B cell (primary cell): ENCODE results near the gene CHST8. TPM values are rescaled to one million over a fixed set of nuclear protein-coding genes. Genes with fewer than 3 reads are reported as not detected.
"Not testable (repeated sequence)": the region's sequence is repeated elsewhere in the genome, so short reads cannot be mapped to it uniquely, and the experiment has no call there.

Experiments
- ATAC-seq: fragments of 200-7000 bp; cut with Tn5 transposase; one replicate; pipeline ENCODE4 v1.10.0; 2021; ENCODE audit warnings: low read depth, mild to moderate bottlenecking, moderate number of reproducible peaks, moderate library complexity
- CTCF ChIA-PET: fragments of 350-600 bp; sonication (Branson Sonifier 250); formaldehyde crosslinking; loops from one replicate; lab custom pipeline; 2021; ENCODE audit warnings: antibody characterized with exemption, inconsistent platforms; lab: Charles Lee
- POLR2A ChIA-PET: fragments of 350-600 bp; sonication (Branson Sonifier 250); formaldehyde crosslinking; loops from one replicate; lab custom pipeline; 2021; ENCODE audit warnings: antibody characterized with exemption; lab: Charles Lee
- DNase-seq: peaks from one replicate; pipeline ENCODE4 v3.0.0; 2013
- H2AFZ ChIP-seq: 2 replicates; pipeline ENCODE4 v1.6.1; 2012; ENCODE audit warnings: mild to moderate bottlenecking, low read depth, low read length; ENCODE audit not compliant: insufficient read depth, poor library complexity, severe bottlenecking
- H3K27ac ChIP-seq, 2 donors: 1 replicate in 1 of 2; 2 replicates in 1 of 2; pipeline ENCODE4 v1.5.1; 2012 to 2013; ENCODE audit warnings: low read length in 2 of 2, mild to moderate bottlenecking in 2 of 2, moderate library complexity in 1 of 2
- H3K27me3 ChIP-seq, 4 experiments: fragments of 200-600 bp in 1 of 4; sonication (generic) in 1 of 4; replicated peaks in 1 of 4; 1 replicate in 2 of 4; 2 replicates in 2 of 4; pipeline versions ENCODE4 v1.6.1 to v1.7.0; 2013 to 2016; ENCODE audit warnings: low read length in 3 of 4, mild to moderate bottlenecking in 2 of 4, mixed read lengths in 1 of 4, moderate library complexity in 1 of 4; ENCODE audit not compliant: insufficient read depth in 4 of 4, control insufficient read depth in 3 of 4; ENCODE audit errors: control extremely low read depth in 1 of 4
- H3K36me3 ChIP-seq, 2 experiments: replicated peaks in 1 of 2; 1 replicate in 1 of 2; 2 replicates in 1 of 2; pipeline versions ENCODE4 v1.6.1 to v1.7.1; 2013; ENCODE audit warnings: low read length in 1 of 2; ENCODE audit not compliant: insufficient read depth in 2 of 2, control insufficient read depth in 1 of 2; ENCODE audit errors: control extremely low read depth in 1 of 2, extremely low read depth in 1 of 2
- H3K4me1 ChIP-seq, 2 donors: fragments of 200-600 bp in 1 of 2; sonication (generic) in 1 of 2; 1 replicate in 1 of 2; 2 replicates in 1 of 2; pipeline versions ENCODE4 v1.5.1 to v1.6.1; 2013 to 2017; ENCODE audit warnings: low read length in 2 of 2; ENCODE audit not compliant: control insufficient read depth in 2 of 2, insufficient read depth in 2 of 2
- H3K4me2 ChIP-seq: replicated peaks from 2 replicates; pipeline ENCODE3; 2012; ENCODE audit warnings: mild to moderate bottlenecking, low read depth, low read length; ENCODE audit not compliant: poor library complexity, severe bottlenecking
- H3K4me3 ChIP-seq, 5 experiments: fragments of 200-600 bp in 1 of 5; sonication (generic) in 1 of 5; 1 replicate in 3 of 5; 2 replicates in 2 of 5; pipeline versions ENCODE4 v1.5.1 to v1.7.0; 2011 to 2016; ENCODE audit warnings: low read length in 4 of 5, mild to moderate bottlenecking in 4 of 5, low read depth in 2 of 5, control low read depth in 1 of 5, moderate library complexity in 1 of 5; ENCODE audit not compliant: insufficient read depth in 1 of 5; ENCODE audit errors: control extremely low read depth in 1 of 5, extremely low read depth in 1 of 5
- H3K79me2 ChIP-seq: fragments of 200-600 bp; sonication (generic); one replicate; pipeline ENCODE4 v1.6.0; 2016; ENCODE audit warnings: low read length; ENCODE audit not compliant: control insufficient read depth, insufficient read depth
- H3K9ac ChIP-seq: fragments of 200-600 bp; sonication (generic); 2 replicates; pipeline ENCODE4 v1.6.1; 2017; ENCODE audit warnings: mild to moderate bottlenecking, low read length, moderate library complexity
- H3K9me3 ChIP-seq, 3 donors: one replicate each; pipeline versions ENCODE4 v1.6.1 to v1.7.1; 2013; ENCODE audit warnings: low read length in 2 of 3; ENCODE audit not compliant: control insufficient read depth in 2 of 3, insufficient read depth in 1 of 3; ENCODE audit errors: control extremely low read depth in 1 of 3
- H4K20me1 ChIP-seq: 2 replicates; pipeline ENCODE4 v1.6.0; 2012; ENCODE audit warnings: mild to moderate bottlenecking, low read length; ENCODE audit not compliant: insufficient read depth, control insufficient read depth, poor library complexity, severe bottlenecking
- H3K27ac Mint-ChIP-seq: one replicate; pipeline ENCODE4 v1.8.0; 2021; ENCODE audit warnings: mixed read lengths
- H3K27me3 Mint-ChIP-seq: one replicate; pipeline ENCODE4 v1.8.0; 2021; ENCODE audit warnings: mixed read lengths
- H3K4me1 Mint-ChIP-seq: one replicate; pipeline ENCODE4 v1.8.0; 2021; ENCODE audit warnings: mixed read lengths
- H3K4me3 Mint-ChIP-seq: one replicate; pipeline ENCODE4 v1.8.0; 2021; ENCODE audit warnings: mixed read lengths
- H3K9me3 Mint-ChIP-seq: one replicate; pipeline ENCODE4 v1.8.0; 2022; ENCODE audit warnings: mixed read lengths; ENCODE audit not compliant: insufficient read depth
- EZH2 ChIP-seq: IDR thresholded peaks from 2 replicates; pipeline ENCODE4 v1.6.1; 2012; ENCODE audit warnings: borderline replicate concordance, low read depth, mild to moderate bottlenecking, moderate library complexity, low read length; ENCODE audit not compliant: insufficient read depth, poor library complexity, severe bottlenecking
- WGBS: methylation state at CpG from one replicate; pipeline ENCODE4 v1.1.5; 2013; ENCODE audit warnings: missing lambda C conversion rate; ENCODE audit not compliant: insufficient coverage; 5-methylcytosine and 5-hydroxymethylcytosine counted together
- intact Hi-C: fragments of 100-400 bp; cut with micrococcal nuclease; formaldehyde crosslinking; loops from one replicate; pipeline ENCODE4 v1.10.0; 2022
- polyA plus RNA-seq: library from polyadenylated mRNA; depleted of rRNA; stranded (reverse); fragments of >200 nt; gene quantifications from 2 replicates; pipeline ENCODE4 v1.2.3, GENCODE V29; 2012
- total RNA-seq, 2 donors: library from RNA; stranded (reverse); fragments of 120-200 nt in 1 of 2; gene quantifications; 1 replicate in 1 of 2; 2 replicates in 1 of 2; pipeline versions ENCODE4 v1.2.3 to v1.2.4, GENCODE V29; 2013 to 2022
- TF ChIP-seq, protein P1 (sequence below): fragments of 200-600 bp; IDR thresholded peaks from one replicate; pipeline ENCODE4 v1.8.0; 2022; ENCODE audit warnings: antibody characterized with exemption, mild to moderate bottlenecking

CHST8 gene
- total and polyA plus RNA-seq, 2 donors (not counting 1 experiment from before 2014, with no cell fraction given) = not detected

GRCh38 chr19:33604651-33605050, 17.1 kb upstream of the CHST8 start:
- TF ChIP-seq EZH2 = no peak
- TF ChIP-seq, protein P1, sequence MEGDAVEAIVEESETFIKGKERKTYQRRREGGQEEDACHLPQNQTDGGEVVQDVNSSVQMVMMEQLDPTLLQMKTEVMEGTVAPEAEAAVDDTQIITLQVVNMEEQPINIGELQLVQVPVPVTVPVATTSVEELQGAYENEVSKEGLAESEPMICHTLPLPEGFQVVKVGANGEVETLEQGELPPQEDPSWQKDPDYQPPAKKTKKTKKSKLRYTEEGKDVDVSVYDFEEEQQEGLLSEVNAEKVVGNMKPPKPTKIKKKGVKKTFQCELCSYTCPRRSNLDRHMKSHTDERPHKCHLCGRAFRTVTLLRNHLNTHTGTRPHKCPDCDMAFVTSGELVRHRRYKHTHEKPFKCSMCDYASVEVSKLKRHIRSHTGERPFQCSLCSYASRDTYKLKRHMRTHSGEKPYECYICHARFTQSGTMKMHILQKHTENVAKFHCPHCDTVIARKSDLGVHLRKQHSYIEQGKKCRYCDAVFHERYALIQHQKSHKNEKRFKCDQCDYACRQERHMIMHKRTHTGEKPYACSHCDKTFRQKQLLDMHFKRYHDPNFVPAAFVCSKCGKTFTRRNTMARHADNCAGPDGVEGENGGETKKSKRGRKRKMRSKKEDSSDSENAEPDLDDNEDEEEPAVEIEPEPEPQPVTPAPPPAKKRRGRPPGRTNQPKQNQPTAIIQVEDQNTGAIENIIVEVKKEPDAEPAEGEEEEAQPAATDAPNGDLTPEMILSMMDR = no peak
- H3K4me2 ChIP-seq = no peak overlapping the region
- no peaks in the 10 kb centered on the region for H3K36me3 ChIP-seq
- POLR2A ChIA-PET = no interaction called here
- peaks cover 3 to 37% (median 10%) of the 10 kb centered on the region in 3 donors for H3K9me3 ChIP-seq
- Mint-ChIP-seq H3K27me3 (peaks cover 8% of the 10 kb centered on the region), H3K27ac (no peak overlapping the region), H3K4me3 (no peak overlapping the region), H3K9me3 (peaks cover 19% of the 10 kb centered on the region), H3K4me1 (no peaks in the 10 kb centered on the region)
- H3K4me3 ChIP-seq = no peak overlapping the region
- H4K20me1 ChIP-seq = no peaks in the 10 kb centered on the region
- H2AFZ ChIP-seq = no peak overlapping the region
- CTCF ChIA-PET = no interaction called here
- DNase-seq (no peak), ATAC-seq (no peak)
- H3K79me2 ChIP-seq = no peaks in the 10 kb centered on the region
- intact Hi-C loops = no loop called here
- no peaks in the 10 kb centered on the region for H3K4me1 ChIP-seq
- H3K27me3 ChIP-seq = no peaks in the 10 kb centered on the region
- 74% methylated on average over 4 of the region's 5 CpGs for WGBS
- no peak overlapping the region for H3K27ac ChIP-seq
- H3K9ac ChIP-seq = no peak overlapping the region

GRCh38 chr19:33605803-33606295, 15.9 kb upstream of the CHST8 start:
- H3K4me3 ChIP-seq, H3K4me1 Mint-ChIP-seq, H3K27ac ChIP-seq, CTCF ChIA-PET, H3K4me2 ChIP-seq, H2AFZ ChIP-seq, intact Hi-C loops, H3K4me3 Mint-ChIP-seq, DNase-seq, H3K9ac ChIP-seq, H3K27ac Mint-ChIP-seq, ATAC-seq, H4K20me1 ChIP-seq, H3K36me3 ChIP-seq, POLR2A ChIA-PET, H3K79me2 ChIP-seq, H3K27me3 ChIP-seq, H3K4me1 ChIP-seq: not testable (repeated sequence)
- Mint-ChIP-seq H3K9me3 (peaks cover 22% of the 10 kb centered on the region), H3K27me3 (peaks cover 12% of the 10 kb centered on the region)
- 78% methylated on average over 5 of the region's 5 CpGs for WGBS
- H3K9me3 ChIP-seq = peaks cover 3 to 25% (median 13%) of the 10 kb centered on the region in 3 donors
